ENCODE data around the gene HK3.

The HK3 gene

GRCh38 chr5:176899296-176899891, at the start of gene HK3:
TSS of gene HK3 (minus strand) at chr5:176899346. CDS start at chr5:176896159, 3,187 bp downstream.
- DNase-seq, result no peak

GRCh38 chr5:176948458-176948857, 49.3 kb upstream of the HK3 start:
- DNase-seq, result no peak

- DNase-seq, result no peak
These were observed 48.7 kb upstream of the HK3 start for GRCh38 chr5:176947847-176948246.

GRCh38 chr5:176944268-176944667, 45.1 kb upstream of the HK3 start:
- DNase-seq, result no peak

- DNase-seq, result no peak
These were observed 44.7 kb upstream of the HK3 start for GRCh38 chr5:176943816-176944215.

- no peak for DNase-seq
These were observed 42.8 kb upstream of the HK3 start for GRCh38 chr5:176941951-176942350.

GRCh38 chr5:176938472-176938871, 39.3 kb upstream of the HK3 start:
- no peak for DNase-seq

- no peak for DNase-seq
These were observed 35.9 kb upstream of the HK3 start for GRCh38 chr5:176935017-176935416.

GRCh38 chr5:176934309-176934930, 35.3 kb upstream of the HK3 start:
- DNase-seq, result no peak

GRCh38 chr5:176929654-176930053, 30.5 kb upstream of the HK3 start:
- no peak for DNase-seq

- no peak for DNase-seq
These were observed 28.4 kb upstream of the HK3 start for GRCh38 chr5:176927562-176927961.

- no peak for DNase-seq
These were observed 23.7 kb upstream of the HK3 start for GRCh38 chr5:176922817-176923216.

- no peak for DNase-seq
These were observed 22.6 kb upstream of the HK3 start for GRCh38 chr5:176921714-176922113.

- DNase-seq, result no peak
These were observed 19.5 kb upstream of the HK3 start for GRCh38 chr5:176918613-176919012.

- no peak for DNase-seq
These were observed 17.2 kb upstream of the HK3 start for GRCh38 chr5:176916337-176916736.

- no peak for DNase-seq
These were observed 16.8 kb upstream of the HK3 start for GRCh38 chr5:176915906-176916305.

GRCh38 chr5:176912115-176912514, 13.0 kb upstream of the HK3 start:
- no peak for DNase-seq

GRCh38 chr5:176908675-176909368, 9.7 kb upstream of the HK3 start:
- no peak for DNase-seq

GRCh38 chr5:176906796-176907195, 7.7 kb upstream of the HK3 start:
- DNase-seq, result no peak

- no peak for DNase-seq
These were observed 7.0 kb upstream of the HK3 start for GRCh38 chr5:176906126-176906525.

GRCh38 chr5:176904276-176904675, 5.1 kb upstream of the HK3 start:
- no peak for DNase-seq

GRCh38 chr5:176902911-176903664, 3.9 kb upstream of the HK3 start:
- no peak for DNase-seq

GRCh38 chr5:176902102-176902814, 3.1 kb upstream of the HK3 start:
- DNase-seq, result no peak

Data from stimulated activated CD4-positive, alpha-beta T cell treated with anti-CD3 and anti-CD28 coated beads, Interleukin-4, amount 100 ng/mL, for 1 hour (primary cell).